H9 (cell line): ENCODE results near the gene GNAO1. TPM values are rescaled to one million over a fixed set of nuclear protein-coding genes. Genes with fewer than 3 reads are reported as not detected.

Experiments used
- DNase-seq: peaks from one replicate; pipeline ENCODE4 v3.0.0-alpha.2; 2017
- H2AFZ ChIP-seq: one replicate; pipeline ENCODE4 v1.6.1; 2013; ENCODE audit warnings: mild to moderate bottlenecking, low read length, control low read depth, moderate library complexity
- H2AK5ac ChIP-seq: 2 replicates; pipeline ENCODE4 v1.6.1; 2013; ENCODE audit warnings: low read length, control low read depth, mixed read lengths; ENCODE audit not compliant: insufficient read length
- H2BK120ac ChIP-seq: one replicate; pipeline ENCODE4 v1.6.1; 2013; ENCODE audit warnings: low read depth, mild to moderate bottlenecking, low read length, control low read depth, inconsistent platforms; ENCODE audit not compliant: poor library complexity, severe bottlenecking
- H2BK12ac ChIP-seq: 2 replicates; pipeline ENCODE4 v1.6.1; 2013; ENCODE audit warnings: low read length, control low read depth, mixed read lengths, low read depth; ENCODE audit not compliant: insufficient read length
- H2BK15ac ChIP-seq: 2 replicates; pipeline ENCODE4 v1.6.1; 2013; ENCODE audit warnings: low read depth, low read length, control low read depth
- H2BK20ac ChIP-seq: one replicate; pipeline ENCODE4 v1.6.1; 2013; ENCODE audit warnings: low read depth, mild to moderate bottlenecking, low read length, control low read depth, inconsistent platforms; ENCODE audit not compliant: poor library complexity, severe bottlenecking
- H2BK5ac ChIP-seq: 2 replicates; pipeline ENCODE4 v1.6.1; 2013; ENCODE audit warnings: low read length, control low read depth, mixed read lengths; ENCODE audit not compliant: insufficient read length
- H3K14ac ChIP-seq: 2 replicates; pipeline ENCODE4 v1.6.1; 2013; ENCODE audit warnings: low read length, control low read depth; ENCODE audit not compliant: insufficient read depth
- H3K18ac ChIP-seq: 2 replicates; pipeline ENCODE4 v1.6.1; 2013; ENCODE audit warnings: low read depth, mild to moderate bottlenecking, mixed read lengths, low read length, control low read depth; ENCODE audit not compliant: insufficient read length
- H3K23ac ChIP-seq: 2 replicates; pipeline ENCODE4 v1.6.1; 2013; ENCODE audit warnings: low read length, control low read depth, mixed read lengths, low read depth; ENCODE audit not compliant: insufficient read length
- H3K23me2 ChIP-seq: 2 replicates; pipeline ENCODE4 v1.6.1; 2013; ENCODE audit warnings: low read depth, mild to moderate bottlenecking, mixed read lengths, low read length, control low read depth; ENCODE audit not compliant: insufficient read length, poor library complexity, severe bottlenecking
- H3K27ac ChIP-seq: 2 replicates; pipeline ENCODE4 v1.5.1; 2013; ENCODE audit warnings: low read length, control low read depth, mixed read lengths, low read depth; ENCODE audit not compliant: insufficient read length
- H3K27me3 ChIP-seq: 2 replicates; pipeline ENCODE4 v1.6.1; 2013; ENCODE audit warnings: low read length, control low read depth, inconsistent platforms; ENCODE audit not compliant: insufficient read depth
- H3K4ac ChIP-seq: 2 replicates; pipeline ENCODE4 v1.6.1; 2013; ENCODE audit warnings: low read depth, mild to moderate bottlenecking, control low read depth, inconsistent platforms, low read length, moderate library complexity
- H3K4me1 ChIP-seq: 2 replicates; pipeline ENCODE4 v1.6.1; 2013; ENCODE audit warnings: low read length, control low read depth, inconsistent platforms; ENCODE audit not compliant: insufficient read depth
- H3K4me2 ChIP-seq: 2 replicates; pipeline ENCODE4 v1.6.1; 2013; ENCODE audit warnings: low read length, control low read depth, mixed read lengths; ENCODE audit not compliant: insufficient read length, insufficient read depth
- H3K56ac ChIP-seq: 2 replicates; pipeline ENCODE4 v1.6.1; 2013; ENCODE audit warnings: low read depth, mild to moderate bottlenecking, mixed read lengths, low read length, control low read depth; ENCODE audit not compliant: insufficient read length
- H3K79me1 ChIP-seq: 2 replicates; pipeline ENCODE4 v1.6.1; 2013; ENCODE audit warnings: low read depth, mild to moderate bottlenecking, moderate library complexity, low read length, control low read depth, inconsistent platforms; ENCODE audit not compliant: insufficient read depth, poor library complexity, severe bottlenecking
- H3K79me2 ChIP-seq: 2 replicates; pipeline ENCODE4 v1.6.1; 2013; ENCODE audit warnings: low read length, control low read depth, inconsistent platforms; ENCODE audit not compliant: insufficient read depth
- H3K9ac ChIP-seq: 2 replicates; pipeline ENCODE4 v1.6.1; 2013; ENCODE audit warnings: low read length, control low read depth, mixed read lengths; ENCODE audit not compliant: insufficient read length; ENCODE audit errors: extremely low read depth
- H3K9me3 ChIP-seq: one replicate; pipeline ENCODE4 v1.6.1; 2013; ENCODE audit warnings: low read depth, low read length, inconsistent platforms; ENCODE audit not compliant: control insufficient read depth
- H3T11ph ChIP-seq: one replicate; pipeline ENCODE4 v1.6.1; 2013; ENCODE audit warnings: mild to moderate bottlenecking, low read length, control low read depth, inconsistent platforms
- H4K20me1 ChIP-seq: one replicate; pipeline ENCODE4 v1.6.1; 2013; ENCODE audit not compliant: control insufficient read depth, insufficient read length, insufficient read depth
- H4K5ac ChIP-seq: 2 replicates; pipeline ENCODE4 v1.6.1; 2013; ENCODE audit warnings: low read depth, mild to moderate bottlenecking, mixed read lengths, low read length, control low read depth; ENCODE audit not compliant: insufficient read length
- H4K8ac ChIP-seq: replicated peaks from 2 replicates; pipeline ENCODE4 v1.6.1; 2013; ENCODE audit warnings: low read length, control low read depth, mixed read lengths, low read depth; ENCODE audit not compliant: insufficient read length
- H4K91ac ChIP-seq: 2 replicates; pipeline ENCODE4 v1.6.1; 2013; ENCODE audit warnings: low read depth, mild to moderate bottlenecking, moderate library complexity, mixed read lengths, low read length, control low read depth; ENCODE audit not compliant: insufficient read length
- H3K27ac Mint-ChIP-seq, 3 experiments: 2 replicates in 2 of 3; 3 replicates in 1 of 3; pipeline ENCODE4 v1.8.0; 2020 to 2021; ENCODE audit warnings: mixed read lengths in 3 of 3, mild to moderate bottlenecking in 1 of 3, moderate library complexity in 1 of 3
- H3K27me3 Mint-ChIP-seq: 2 replicates; pipeline ENCODE4 v1.8.0; 2021; ENCODE audit warnings: low read depth, mild to moderate bottlenecking, moderate library complexity, mixed read lengths
- H3K36me3 Mint-ChIP-seq, 3 experiments: 2 replicates in 2 of 3; 3 replicates in 1 of 3; pipeline ENCODE4 v1.8.0; 2020 to 2021; ENCODE audit warnings: low read depth in 3 of 3, mixed read lengths in 3 of 3; ENCODE audit not compliant: insufficient read depth in 1 of 3
- H3K4me1 Mint-ChIP-seq, 2 experiments: 2 replicates each; pipeline ENCODE4 v1.8.0; 2020; ENCODE audit warnings: mixed read lengths in 2 of 2
- H3K4me3 Mint-ChIP-seq, 2 experiments: 2 replicates in 1 of 2; 3 replicates in 1 of 2; pipeline ENCODE4 v1.8.0; 2020 to 2021; ENCODE audit warnings: mild to moderate bottlenecking in 2 of 2, mixed read lengths in 2 of 2, moderate library complexity in 1 of 2
- H3K9me3 Mint-ChIP-seq, 2 experiments: 2 replicates in 1 of 2; 3 replicates in 1 of 2; pipeline ENCODE4 v1.8.0; 2020; ENCODE audit warnings: mild to moderate bottlenecking in 2 of 2, mixed read lengths in 2 of 2, moderate library complexity in 1 of 2
- CTCF ChIP-seq: fragments of 200-600 bp; sonication (generic); conservative IDR thresholded peaks from 3 replicates; pipeline ENCODE4 v1.8.0; 2021; ENCODE audit warnings: antibody characterized with exemption, mild to moderate bottlenecking
- WGBS: extraction: QIAGEN DNeasy Blood & Tissue Kit; methylation state at CpG from one replicate; pipeline ENCODE4 v1.1.7; 2013; ENCODE audit warnings: missing lambda C conversion rate, low lambda C conversion rate, mixed read lengths; ENCODE audit not compliant: insufficient read length; ENCODE audit errors: extremely low coverage; 5-methylcytosine and 5-hydroxymethylcytosine counted together
- total RNA-seq: library from RNA; stranded (reverse); gene quantifications from 2 replicates; pipeline ENCODE4 v1.2.1, GENCODE V29; 2021

The GNAO1 gene
- total RNA-seq, 1 experiment from 2014 or later = 16.9 TPM

GRCh38 chr16:56315955-56316354 is 124.7 kb downstream of the GNAO1 start:
- H3K14ac ChIP-seq = no peak overlapping the region
- no peaks in the 10 kb centered on the region for H3K79me1 ChIP-seq
- DNase-seq = no peak
- no peak overlapping the region for H3K4ac ChIP-seq
- H3K27ac Mint-ChIP-seq = no peak overlapping the region
- no peak overlapping the region for H3K23ac ChIP-seq
- no peak overlapping the region for H2BK120ac ChIP-seq
- H3K27me3 Mint-ChIP-seq = peaks cover 8% of the 10 kb centered on the region
- H3K18ac ChIP-seq = no peak overlapping the region
- H4K20me1 ChIP-seq = no peaks in the 10 kb centered on the region
- no peak overlapping the region for H2AFZ ChIP-seq
- no CpG with 5 or more reads among the region's 7 CpGs for WGBS
- no peaks in the 10 kb centered on the region for H3K9me3 Mint-ChIP-seq
- no peak overlapping the region for H2BK15ac ChIP-seq
- no peak overlapping the region for H3K27ac ChIP-seq
- no peak overlapping the region for H2AK5ac ChIP-seq
- H3K23me2 ChIP-seq = no peaks in the 10 kb centered on the region
- H3K4me2 ChIP-seq = no peak overlapping the region
- H4K91ac ChIP-seq = no peak overlapping the region
- TF ChIP-seq CTCF = no peak
- H4K8ac ChIP-seq = no peak overlapping the region
- no peak overlapping the region for H2BK5ac ChIP-seq
- H3K9ac ChIP-seq = no peak overlapping the region
- H3K36me3 Mint-ChIP-seq = no peaks in the 10 kb centered on the region
- H3K4me3 Mint-ChIP-seq = no peak overlapping the region
- H2BK12ac ChIP-seq = no peak overlapping the region
- H3K79me2 ChIP-seq = no peaks in the 10 kb centered on the region
- H3K4me1 ChIP-seq = no peaks in the 10 kb centered on the region
- no peak overlapping the region for H3T11ph ChIP-seq
- no peaks in the 10 kb centered on the region; the same call in 1 of the 2 replicates for H3K27me3 ChIP-seq
- H3K56ac ChIP-seq = no peak overlapping the region
- H2BK20ac ChIP-seq = no peak overlapping the region
- no peak overlapping the region for H4K5ac ChIP-seq
- H3K9me3 ChIP-seq = no peaks in the 10 kb centered on the region
- peaks cover 6 to 8% of the 10 kb centered on the region in 2 experiments for H3K4me1 Mint-ChIP-seq
